Neural cell (in vitro differentiated cells): ENCODE measurements around the gene GAST. TPM values are rescaled to one million over a fixed set of nuclear protein-coding genes. Genes with fewer than 3 reads are reported as not detected.

ENCODE experiments used
- H2AFZ ChIP-seq: fragments of 200-600, 300-800 bp; sonication (generic), shearing (Covaris generic); 2 replicates; pipeline ENCODE4 v1.6.0; 2014; ENCODE audit warnings: low read depth, mild to moderate bottlenecking, antibody characterized with exemption, low read length, moderate library complexity
- H3F3A ChIP-seq: fragments of 200-600 bp; shearing (Covaris generic); 2 replicates; pipeline ENCODE4 v1.6.1; 2016; ENCODE audit warnings: mild to moderate bottlenecking, moderate library complexity, mixed read lengths, antibody characterized with exemption, low read length; ENCODE audit not compliant: insufficient read depth, poor library complexity, severe bottlenecking
- H3K27ac ChIP-seq: fragments of 200-600, 300-800 bp; sonication (generic), shearing (Covaris generic); 2 replicates; pipeline ENCODE4 v1.5.1; 2014; ENCODE audit warnings: mild to moderate bottlenecking, low read length, moderate library complexity
- H3K27me3 ChIP-seq: fragments of 300-800, 200-600 bp; sonication (generic), shearing (Covaris generic); 2 replicates; pipeline ENCODE4 v1.6.0; 2014; ENCODE audit warnings: mild to moderate bottlenecking, low read depth, low read length, moderate library complexity; ENCODE audit not compliant: insufficient read depth
- H3K36me3 ChIP-seq: fragments of 300-800, 200-600 bp; sonication (generic), shearing (Covaris generic); 2 replicates; pipeline ENCODE4 v1.5.1; 2014; ENCODE audit warnings: mild to moderate bottlenecking, antibody characterized with exemption, low read length, moderate library complexity; ENCODE audit not compliant: insufficient read depth
- H3K4me2 ChIP-seq: fragments of 300-800, 200-600 bp; sonication (generic), shearing (Covaris generic); 2 replicates; pipeline ENCODE4 v1.6.0; 2014; ENCODE audit warnings: mild to moderate bottlenecking, low read length
- H3K4me3 ChIP-seq: fragments of 300-800, 200-600 bp; sonication (generic), shearing (Covaris generic); 2 replicates; pipeline ENCODE4 v1.5.1; 2014; ENCODE audit warnings: mild to moderate bottlenecking, low read length, moderate library complexity
- H3K79me2 ChIP-seq: fragments of 200-600 bp; shearing (Covaris generic); replicated peaks from 2 replicates; pipeline ENCODE4 v1.6.0; 2014; ENCODE audit warnings: mild to moderate bottlenecking, low read length, moderate library complexity; ENCODE audit not compliant: insufficient read depth
- H3K9ac ChIP-seq: fragments of 300-800, 200-600 bp; sonication (generic), shearing (Covaris generic); 2 replicates; pipeline ENCODE4 v1.6.1; 2016; ENCODE audit warnings: mild to moderate bottlenecking, low read length, mixed read lengths
- H3K9me2 ChIP-seq: fragments of 200-600 bp; shearing (Covaris generic); 2 replicates; pipeline ENCODE4 v1.6.1; 2016; ENCODE audit warnings: mild to moderate bottlenecking, low read length, mixed read lengths; ENCODE audit not compliant: insufficient read depth
- H3K9me3 ChIP-seq: fragments of 200-600, 300-800 bp; sonication (generic), shearing (Covaris generic); 2 replicates; pipeline ENCODE4 v1.6.1; 2016; ENCODE audit warnings: mild to moderate bottlenecking, mixed run types, low read length, moderate library complexity, mixed read lengths
- H4K20me1 ChIP-seq: fragments of 200-600 bp; shearing (Covaris generic); 2 replicates; pipeline ENCODE4 v1.6.1; 2016; ENCODE audit warnings: mild to moderate bottlenecking, mixed run types; ENCODE audit not compliant: insufficient read depth
- EP300 ChIP-seq: fragments of 450-650 bp; conservative IDR thresholded peaks from 2 replicates; pipeline ENCODE4 v1.6.1; 2014; ENCODE audit warnings: antibody characterized with exemption, mild to moderate bottlenecking, moderate library complexity; ENCODE audit not compliant: poor library complexity, severe bottlenecking
- EZH2 ChIP-seq: fragments of 200-600, 300-800 bp; shearing (Covaris generic), sonication (generic); IDR thresholded peaks from 2 replicates; pipeline ENCODE4 v1.6.1; 2014; ENCODE audit warnings: antibody characterized with exemption, low read length, borderline replicate concordance, mild to moderate bottlenecking; ENCODE audit not compliant: insufficient read depth, poor library complexity, severe bottlenecking
- MXI1 ChIP-seq: fragments of 450-650 bp; conservative IDR thresholded peaks from 2 replicates; pipeline ENCODE4 v1.6.1; 2014; ENCODE audit warnings: antibody characterized with exemption, mild to moderate bottlenecking; ENCODE audit not compliant: poor library complexity, severe bottlenecking
- POLR2AphosphoS5 ChIP-seq: IDR thresholded peaks from 2 replicates; pipeline ENCODE4 v1.6.1; 2012
- RAD21 ChIP-seq: fragments of 450-650 bp; conservative IDR thresholded peaks from 2 replicates; pipeline ENCODE4 v1.6.1; 2014; ENCODE audit warnings: antibody characterized with exemption, mild to moderate bottlenecking, moderate library complexity
- SMC3 ChIP-seq: fragments of 450-650 bp; conservative IDR thresholded peaks from 2 replicates; pipeline ENCODE4 v1.6.1; 2014; ENCODE audit warnings: antibody characterized with exemption, mild to moderate bottlenecking, moderate library complexity; ENCODE audit not compliant: poor library complexity
- TAF1 ChIP-seq: IDR thresholded peaks from 2 replicates; pipeline ENCODE4 v1.6.1; 2012; ENCODE audit warnings: low read depth
- polyA plus RNA-seq: library from polyadenylated mRNA; depleted of rRNA; stranded (reverse); fragments of >200 nt; gene quantifications from 2 replicates; pipeline ENCODE4 v1.2.3, GENCODE V29; 2014
- TF ChIP-seq, protein P1 (sequence below): fragments of 450-650 bp; IDR thresholded peaks from 2 replicates; pipeline ENCODE4 v1.5.1; 2014; ENCODE audit warnings: antibody characterized with exemption, mild to moderate bottlenecking, moderate library complexity; ENCODE audit not compliant: poor library complexity, severe bottlenecking
- TF ChIP-seq, protein P2 (sequence below): IDR thresholded peaks from 2 replicates; pipeline ENCODE4 v1.6.1; 2012; ENCODE audit warnings: borderline replicate concordance

Gene GAST
- polyA plus RNA-seq, 1 donor from 2014 or later: not detected

DNA sequence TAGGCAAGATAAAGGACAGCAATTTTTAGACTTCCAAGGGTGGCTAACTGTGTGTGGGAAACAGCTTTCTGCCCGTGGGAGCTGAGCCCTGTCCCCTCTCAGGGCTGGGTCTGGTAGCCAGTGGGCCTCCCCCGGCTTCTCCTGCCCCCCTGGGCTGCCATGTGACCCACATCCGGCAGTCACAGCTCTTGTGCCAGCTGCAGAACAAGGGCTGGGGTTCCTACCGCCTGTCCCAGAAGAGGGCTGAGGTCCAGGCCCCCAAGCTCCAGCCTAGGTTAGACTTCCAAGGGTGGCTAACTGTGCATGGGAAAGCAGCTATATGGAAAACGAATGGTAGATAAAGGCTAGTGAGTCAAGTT is 6.1 kb downstream of the GAST start:
- Histone ChIP-seq H3K36me3 (no peaks in the 10 kb centered on the region), H3K27me3 (no peaks in the 10 kb centered on the region), H4K20me1 (no peaks in the 10 kb centered on the region), H3K4me2 (no peak overlapping the region), H3K79me2 (no peaks in the 10 kb centered on the region), H3K27ac (no peak overlapping the region), H3K9ac (no peak overlapping the region), H2AFZ (no peak overlapping the region), H3K9me2 (no peaks in the 10 kb centered on the region), H3K9me3 (no peaks in the 10 kb centered on the region), H3K4me3 (no peak overlapping the region), H3F3A (no peaks in the 10 kb centered on the region)
- TF ChIP-seq TAF1 (no peak), SMC3 (no peak), EP300 (no peak), RAD21 (no peak), POLR2AphosphoS5 (no peak), MXI1 (no peak), EZH2 (no peak)
- TF ChIP-seq, protein P1, sequence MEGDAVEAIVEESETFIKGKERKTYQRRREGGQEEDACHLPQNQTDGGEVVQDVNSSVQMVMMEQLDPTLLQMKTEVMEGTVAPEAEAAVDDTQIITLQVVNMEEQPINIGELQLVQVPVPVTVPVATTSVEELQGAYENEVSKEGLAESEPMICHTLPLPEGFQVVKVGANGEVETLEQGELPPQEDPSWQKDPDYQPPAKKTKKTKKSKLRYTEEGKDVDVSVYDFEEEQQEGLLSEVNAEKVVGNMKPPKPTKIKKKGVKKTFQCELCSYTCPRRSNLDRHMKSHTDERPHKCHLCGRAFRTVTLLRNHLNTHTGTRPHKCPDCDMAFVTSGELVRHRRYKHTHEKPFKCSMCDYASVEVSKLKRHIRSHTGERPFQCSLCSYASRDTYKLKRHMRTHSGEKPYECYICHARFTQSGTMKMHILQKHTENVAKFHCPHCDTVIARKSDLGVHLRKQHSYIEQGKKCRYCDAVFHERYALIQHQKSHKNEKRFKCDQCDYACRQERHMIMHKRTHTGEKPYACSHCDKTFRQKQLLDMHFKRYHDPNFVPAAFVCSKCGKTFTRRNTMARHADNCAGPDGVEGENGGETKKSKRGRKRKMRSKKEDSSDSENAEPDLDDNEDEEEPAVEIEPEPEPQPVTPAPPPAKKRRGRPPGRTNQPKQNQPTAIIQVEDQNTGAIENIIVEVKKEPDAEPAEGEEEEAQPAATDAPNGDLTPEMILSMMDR: no peak
- TF ChIP-seq, protein P2, sequence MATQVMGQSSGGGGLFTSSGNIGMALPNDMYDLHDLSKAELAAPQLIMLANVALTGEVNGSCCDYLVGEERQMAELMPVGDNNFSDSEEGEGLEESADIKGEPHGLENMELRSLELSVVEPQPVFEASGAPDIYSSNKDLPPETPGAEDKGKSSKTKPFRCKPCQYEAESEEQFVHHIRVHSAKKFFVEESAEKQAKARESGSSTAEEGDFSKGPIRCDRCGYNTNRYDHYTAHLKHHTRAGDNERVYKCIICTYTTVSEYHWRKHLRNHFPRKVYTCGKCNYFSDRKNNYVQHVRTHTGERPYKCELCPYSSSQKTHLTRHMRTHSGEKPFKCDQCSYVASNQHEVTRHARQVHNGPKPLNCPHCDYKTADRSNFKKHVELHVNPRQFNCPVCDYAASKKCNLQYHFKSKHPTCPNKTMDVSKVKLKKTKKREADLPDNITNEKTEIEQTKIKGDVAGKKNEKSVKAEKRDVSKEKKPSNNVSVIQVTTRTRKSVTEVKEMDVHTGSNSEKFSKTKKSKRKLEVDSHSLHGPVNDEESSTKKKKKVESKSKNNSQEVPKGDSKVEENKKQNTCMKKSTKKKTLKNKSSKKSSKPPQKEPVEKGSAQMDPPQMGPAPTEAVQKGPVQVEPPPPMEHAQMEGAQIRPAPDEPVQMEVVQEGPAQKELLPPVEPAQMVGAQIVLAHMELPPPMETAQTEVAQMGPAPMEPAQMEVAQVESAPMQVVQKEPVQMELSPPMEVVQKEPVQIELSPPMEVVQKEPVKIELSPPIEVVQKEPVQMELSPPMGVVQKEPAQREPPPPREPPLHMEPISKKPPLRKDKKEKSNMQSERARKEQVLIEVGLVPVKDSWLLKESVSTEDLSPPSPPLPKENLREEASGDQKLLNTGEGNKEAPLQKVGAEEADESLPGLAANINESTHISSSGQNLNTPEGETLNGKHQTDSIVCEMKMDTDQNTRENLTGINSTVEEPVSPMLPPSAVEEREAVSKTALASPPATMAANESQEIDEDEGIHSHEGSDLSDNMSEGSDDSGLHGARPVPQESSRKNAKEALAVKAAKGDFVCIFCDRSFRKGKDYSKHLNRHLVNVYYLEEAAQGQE: no peak

DNA sequence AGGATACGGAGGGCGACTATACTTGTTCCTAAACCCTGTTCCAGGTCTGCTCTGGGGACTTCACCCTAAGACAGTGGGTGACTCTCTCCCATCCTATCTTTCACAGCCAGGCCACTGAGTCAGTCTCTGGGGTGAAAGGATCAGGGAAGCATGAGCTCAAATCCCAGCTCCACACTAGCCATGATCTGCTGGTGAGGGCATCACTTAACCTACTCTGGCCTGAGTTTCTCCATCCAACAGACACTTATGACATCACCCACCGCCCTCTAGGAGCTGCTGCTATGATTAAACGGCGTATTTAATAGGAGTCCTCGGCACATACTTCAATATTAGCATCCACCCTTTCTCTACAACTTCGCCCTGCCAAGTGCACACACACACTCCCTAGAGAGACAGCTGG is 10.1 kb downstream of the GAST start:
- TF ChIP-seq SMC3: no peak
- TF ChIP-seq, protein P2: no peak
- no peak for TF ChIP-seq EP300
- TF ChIP-seq EZH2: no peak
- no peak for TF ChIP-seq RAD21
- TF ChIP-seq MXI1: no peak
- no peak for TF ChIP-seq POLR2AphosphoS5
- no peak for TF ChIP-seq TAF1
- TF ChIP-seq, protein P1: no peak
- no peak overlapping the region for H3K27ac ChIP-seq
- no peaks in the 10 kb centered on the region for H3K79me2 ChIP-seq
- no peaks in the 10 kb centered on the region for H3K36me3 ChIP-seq
- H2AFZ ChIP-seq: no peak overlapping the region
- no peak overlapping the region for H3K9ac ChIP-seq
- H3K9me2 ChIP-seq: no peaks in the 10 kb centered on the region
- H3K9me3 ChIP-seq: no peaks in the 10 kb centered on the region
- no peaks in the 10 kb centered on the region for H3F3A ChIP-seq
- no peaks in the 10 kb centered on the region for H4K20me1 ChIP-seq
- H3K4me3 ChIP-seq: no peak overlapping the region
- H3K27me3 ChIP-seq: no peaks in the 10 kb centered on the region
- no peak overlapping the region for H3K4me2 ChIP-seq
